ENCODE results near the gene CSNK2A3. TPM values are rescaled to one million over a fixed set of nuclear protein-coding genes. Genes with fewer than 3 reads are reported as not detected.
"Not testable (repeated sequence)": the region's sequence is repeated elsewhere in the genome, so short reads cannot be mapped to it uniquely, and the experiment has no call there.

Gene CSNK2A3
- total RNA-seq, 4 donors from 2014 or later = 0.64 to 1.5 (median 0.68) TPM; not detected in 1

GRCh38 chr11:11366793-11367192, 13.7 kb upstream of the CSNK2A3 start:
- H3K9me3 ChIP-seq = no peaks in the 10 kb centered on the region
- in situ Hi-C loops (cut with MboI; ENCODE audit: low pct_ligation_motif_present in 1 of 4, low pct_unique_long_range_greater_than_20kb in 1 of 4, low sequenced_read_pairs in 3 of 4) = no loop called here
- no peak overlapping the region for H3K4me3 ChIP-seq
- intact Hi-C loops (cut with DNase I; ENCODE audit: low total_unique reads) = no loop called here
- 79 to 100% methylated on average over 1 of the region's 1 CpG for WGBS, 2 donors (ENCODE audit: low coverage in 1 of 2)
- no peaks in the 10 kb centered on the region for H3K27me3 ChIP-seq
- H3K36me3 ChIP-seq = no peaks in the 10 kb centered on the region
- no peaks in the 10 kb centered on the region for H3K4me1 ChIP-seq
- TF ChIP-seq CTCF (IDR thresholded peaks at IDR 0.05) (no peak), POLR2A (IDR thresholded peaks at IDR 0.05) (no peak), EP300 (IDR thresholded peaks at IDR 0.05; ENCODE audit: low read depth) (no peak), POLR2AphosphoS5 (IDR thresholded peaks at IDR 0.05) (no peak)
- H3K27ac ChIP-seq = no peak overlapping the region
- no peak for DNase-seq

GRCh38 chr11:11363674-11364073, 10.6 kb upstream of the CSNK2A3 start:
- intact Hi-C loops (cut with DNase I; ENCODE audit: low total_unique reads) = no loop called here
- Histone ChIP-seq H3K9me3 (no peaks in the 10 kb centered on the region), H3K4me3 (no peak overlapping the region), H3K27me3 (no peaks in the 10 kb centered on the region), H3K27ac (no peak overlapping the region), H3K36me3 (no peaks in the 10 kb centered on the region), H3K4me1 (no peaks in the 10 kb centered on the region)
- TF ChIP-seq POLR2AphosphoS5 (IDR thresholded peaks at IDR 0.05) (no peak), EP300 (IDR thresholded peaks at IDR 0.05; ENCODE audit: low read depth) (no peak), POLR2A (IDR thresholded peaks at IDR 0.05) (no peak)
- in situ Hi-C loops (cut with MboI; ENCODE audit: low pct_ligation_motif_present in 1 of 4, low pct_unique_long_range_greater_than_20kb in 1 of 4, low sequenced_read_pairs in 3 of 4) = no loop called here
- no peak for DNase-seq

- Histone ChIP-seq H3K4me3 (no peak overlapping the region), H3K4me1 (no peaks in the 10 kb centered on the region), H3K27me3 (no peaks in the 10 kb centered on the region), H3K27ac (no peak overlapping the region), H3K9me3 (no peaks in the 10 kb centered on the region), H3K36me3 (no peaks in the 10 kb centered on the region)
- TF ChIP-seq EP300 (IDR thresholded peaks at IDR 0.05; ENCODE audit: low read depth) (no peak), POLR2AphosphoS5 (IDR thresholded peaks at IDR 0.05) (no peak), POLR2A (IDR thresholded peaks at IDR 0.05) (no peak), CTCF (IDR thresholded peaks at IDR 0.05) (no peak)
- in situ Hi-C loops (cut with MboI; ENCODE audit: low pct_ligation_motif_present in 1 of 4, low pct_unique_long_range_greater_than_20kb in 1 of 4, low sequenced_read_pairs in 3 of 4) = no loop called here
- 84 to 86% methylated on average over 3 of the region's 3 CpGs for WGBS, 2 donors (ENCODE audit: low coverage in 1 of 2)
- intact Hi-C loops (cut with DNase I; ENCODE audit: low total_unique reads) = no loop called here
- no peak for DNase-seq
Measured at GRCh38 chr11:11359611-11360010, 6.6 kb upstream of the CSNK2A3 start.

- intact Hi-C loops (cut with DNase I; ENCODE audit: low total_unique reads) (no loop called here), in situ Hi-C loops (cut with MboI; ENCODE audit: low pct_ligation_motif_present in 1 of 4, low pct_unique_long_range_greater_than_20kb in 1 of 4, low sequenced_read_pairs in 3 of 4) (no loop called here)
- no peak for DNase-seq
- 52 to 65% methylated on average over 5 to 9 of the region's 9 CpGs for WGBS, 2 donors (ENCODE audit: low coverage in 1 of 2)
- H3K4me3 ChIP-seq = no peak overlapping the region
- H3K27me3 ChIP-seq = no peaks in the 10 kb centered on the region
- TF ChIP-seq POLR2A (IDR thresholded peaks at IDR 0.05) = no peak
- TF ChIP-seq CTCF (IDR thresholded peaks at IDR 0.05) = no peak
- no peak for TF ChIP-seq POLR2AphosphoS5 (IDR thresholded peaks at IDR 0.05)
- no peak for TF ChIP-seq EP300 (IDR thresholded peaks at IDR 0.05; ENCODE audit: low read depth)
- H3K4me1 ChIP-seq = no peaks in the 10 kb centered on the region
- H3K27ac ChIP-seq = no peak overlapping the region
- H3K9me3 ChIP-seq = no peaks in the 10 kb centered on the region
- H3K36me3 ChIP-seq = no peaks in the 10 kb centered on the region
Measured at GRCh38 chr11:11356842-11357241, 3.8 kb upstream of the CSNK2A3 start.

GRCh38 chr11:11351851-11352250, 1.2 kb downstream of the CSNK2A3 start:
- H3K27me3 ChIP-seq; H3K36me3 ChIP-seq; DNase-seq; H3K27ac ChIP-seq; in situ Hi-C loops (cut with MboI; ENCODE audit: low pct_ligation_motif_present in 1 of 4, low pct_unique_long_range_greater_than_20kb in 1 of 4, low sequenced_read_pairs in 3 of 4); intact Hi-C loops (cut with DNase I; ENCODE audit: low total_unique reads); H3K4me3 ChIP-seq; H3K9me3 ChIP-seq: not testable (repeated sequence)
- 78% methylated on average over 10 of the region's 10 CpGs; no CpG with 5 or more reads in 1 of the 2 donors for WGBS, 2 donors (ENCODE audit: low coverage in 1 of 2)
- peaks cover 5 to 14% (median 10%) of the 10 kb centered on the region in 4 donors for H3K4me1 ChIP-seq

All from transverse colon (tissue), 4 donors.